NCI-H146 (cell line): Measurements from ENCODE around the gene ELAVL1.
A peak's percentile ranks its signal among the peaks of the same experiment; 100 is the strongest.
"Not testable (repeated sequence)": the region's sequence is repeated elsewhere in the genome, so short reads cannot be mapped to it uniquely, and the experiment has no call there.

Source experiments
- DNase-seq: peaks from one replicate; lab custom pipeline; 2025; lab: John Stamatoyannopoulos, UW

The ELAVL1 gene

DNA sequence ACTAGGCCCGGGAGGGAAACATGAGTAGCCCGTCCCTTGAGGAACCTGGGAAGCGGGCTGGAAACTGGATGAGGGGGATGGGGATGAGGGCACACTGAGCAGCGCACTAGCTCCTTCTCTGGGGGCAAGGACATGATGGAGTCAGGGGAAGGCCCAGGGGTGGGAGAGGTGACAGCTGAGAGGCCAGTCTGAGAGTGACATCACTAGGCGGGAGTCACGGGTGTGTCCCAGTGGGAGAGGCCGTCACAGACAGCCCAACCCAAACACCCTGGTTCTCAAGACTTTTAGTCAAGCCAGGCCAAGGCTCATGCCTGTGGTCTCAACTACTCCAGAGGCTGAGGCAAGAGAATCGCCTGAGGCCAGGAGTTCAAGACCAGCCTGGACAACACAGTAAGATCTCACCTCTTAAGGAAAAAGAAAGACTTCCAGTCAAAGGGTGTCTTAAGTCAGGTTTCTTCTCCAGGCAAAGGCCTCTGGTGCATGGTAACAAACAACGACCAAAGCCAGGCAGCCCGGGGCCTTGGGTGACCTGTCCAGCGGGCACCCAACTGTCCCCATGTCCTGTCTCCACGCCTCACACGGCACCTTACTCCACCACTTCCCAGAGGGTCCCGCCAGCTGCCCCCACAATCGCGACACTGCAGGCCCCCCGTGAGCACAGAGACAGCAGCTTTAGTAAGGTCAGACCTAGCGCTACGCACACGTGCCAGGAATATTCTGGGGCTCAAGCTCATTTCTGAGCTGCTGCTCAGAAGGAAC lies 36.5 kb downstream of the ELAVL1 start:
- DNase-seq: no peak

GRCh38 chr19:7968008-7968795 lies 37.2 kb downstream of the ELAVL1 start:
- no peak for DNase-seq

- DNase-seq: no peak
Measured at GRCh38 chr19:7965921-7966665, 39.3 kb downstream of the ELAVL1 start.

DNA sequence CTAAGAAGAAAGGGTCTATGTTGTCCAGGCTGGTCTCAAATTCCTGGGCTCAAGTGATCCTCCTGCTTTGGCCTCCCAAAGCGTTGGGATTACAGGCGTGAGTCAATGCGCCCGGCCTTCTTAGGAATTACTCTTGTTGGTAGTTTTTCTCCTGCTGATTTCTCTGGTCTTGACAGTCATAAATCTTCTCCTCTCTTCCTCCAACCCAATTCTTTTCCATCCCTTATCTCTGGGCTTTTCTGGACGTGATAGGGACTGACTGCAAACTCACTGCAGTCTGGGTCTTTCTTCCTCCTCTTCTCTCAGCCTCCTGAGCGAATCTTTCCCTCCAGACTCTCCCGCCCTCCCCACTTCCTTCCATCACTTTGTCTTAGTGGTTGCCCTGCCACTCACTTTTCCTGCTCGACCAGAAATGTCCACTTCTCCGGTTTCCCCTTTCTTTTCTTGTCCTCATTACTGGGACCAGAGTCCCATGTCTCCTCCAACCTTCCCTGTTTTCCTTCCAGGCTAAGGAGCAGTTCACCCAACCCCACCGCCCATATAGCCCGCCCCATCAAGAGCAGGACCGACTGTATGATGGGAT lies 40.1 kb downstream of the ELAVL1 start:
- no peak for DNase-seq

DNA sequence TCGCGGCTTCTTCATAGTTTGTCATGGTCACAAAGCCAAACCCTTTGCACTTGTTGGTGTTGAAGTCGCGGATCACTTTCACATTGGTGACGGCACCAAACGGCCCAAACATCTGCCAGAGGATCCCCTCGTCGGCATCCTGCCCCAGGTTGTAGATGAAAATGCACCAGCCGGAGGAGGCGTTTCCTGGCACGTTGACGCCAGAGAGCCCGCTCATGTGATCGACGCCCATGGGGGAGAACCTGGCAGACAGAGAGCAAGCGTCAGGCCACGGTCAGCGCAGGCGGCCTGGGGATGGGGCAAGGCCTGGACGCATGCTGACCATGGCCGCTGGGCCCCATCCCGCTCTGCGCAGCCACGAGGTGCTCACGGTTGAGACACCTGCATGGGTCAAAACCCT lies 41.9 kb downstream of the ELAVL1 start:
- DNase-seq: no peak

- DNase-seq: no peak
Measured at GRCh38 chr19:7962644-7963268, 42.7 kb downstream of the ELAVL1 start.

- no peak for DNase-seq
Measured at GRCh38 chr19:7961920-7962626, 43.4 kb downstream of the ELAVL1 start.

DNA sequence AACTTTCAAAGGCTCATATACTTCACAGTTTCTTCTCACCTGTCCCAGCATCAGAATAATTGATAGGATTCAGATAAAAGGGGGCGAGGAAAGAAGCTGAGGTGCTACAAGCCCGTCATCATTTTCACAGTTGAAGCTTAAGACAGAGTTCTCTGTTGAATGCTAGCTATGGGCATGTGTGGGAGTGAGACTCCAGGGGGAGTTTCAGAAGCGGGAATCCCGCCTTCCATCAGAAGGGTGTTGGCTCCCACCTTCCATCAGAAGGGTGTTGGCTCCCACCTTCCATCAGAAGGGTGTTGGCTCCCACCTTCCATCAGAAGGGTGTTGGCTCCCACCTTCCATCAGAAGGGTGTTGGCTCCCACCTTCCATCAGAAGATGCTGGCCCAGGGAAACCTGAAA lies 44.4 kb downstream of the ELAVL1 start:
- DNase-seq: not testable (repeated sequence)

GRCh38 chr19:7959211-7959610 lies 46.2 kb downstream of the ELAVL1 start:
- DNase-seq: no peak

- DNase-seq: no peak
Measured at GRCh38 chr19:7955696-7956095, 49.7 kb downstream of the ELAVL1 start.

- DNase-seq: no peak
Measured at GRCh38 chr19:7953576-7953975, 51.9 kb downstream of the ELAVL1 start.

- DNase-seq: no peak
Measured at GRCh38 chr19:7953060-7953459, 52.4 kb downstream of the ELAVL1 start.

- no peak for DNase-seq
Measured at GRCh38 chr19:7947939-7948338, 57.5 kb downstream of the ELAVL1 start.

DNA sequence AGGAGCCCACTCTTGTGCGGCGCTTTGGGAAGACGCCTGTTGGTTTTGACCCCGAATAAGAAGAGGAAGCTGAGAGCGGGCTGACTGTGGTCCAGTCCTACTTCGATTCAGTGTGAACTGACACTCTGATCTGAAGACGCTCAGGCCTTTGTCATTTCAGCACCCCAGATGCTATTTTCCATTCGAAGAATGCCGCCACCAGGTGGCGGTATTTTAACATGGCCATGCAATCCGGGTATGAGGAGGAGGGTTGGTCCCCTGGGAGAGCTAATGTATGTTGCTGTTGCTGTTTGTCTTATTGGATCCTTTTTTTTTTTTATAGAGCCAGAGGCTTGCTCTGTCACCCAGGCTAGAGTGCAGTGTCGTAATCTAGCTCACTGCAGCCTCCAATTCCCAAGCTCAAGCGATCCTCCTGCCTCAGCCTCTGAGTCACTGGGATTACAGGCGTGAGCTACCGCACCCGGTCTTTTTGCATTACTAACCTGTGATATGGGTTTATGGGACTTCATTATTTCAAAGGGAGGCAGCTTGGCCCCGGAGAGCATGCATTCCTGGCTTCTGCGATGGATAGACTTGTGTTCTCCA lies 61.2 kb downstream of the ELAVL1 start:
- DNase-seq: peak; percentile 78

- peak; percentile 98 for DNase-seq
Measured at GRCh38 chr19:7943444-7944176, 61.8 kb downstream of the ELAVL1 start, which contains the start of gene TIMM44. Gene TIMM44, minus strand, starts transcription at chr19:7943666. Its CDS starts 15 bp downstream, at chr19:7943651.

DNA sequence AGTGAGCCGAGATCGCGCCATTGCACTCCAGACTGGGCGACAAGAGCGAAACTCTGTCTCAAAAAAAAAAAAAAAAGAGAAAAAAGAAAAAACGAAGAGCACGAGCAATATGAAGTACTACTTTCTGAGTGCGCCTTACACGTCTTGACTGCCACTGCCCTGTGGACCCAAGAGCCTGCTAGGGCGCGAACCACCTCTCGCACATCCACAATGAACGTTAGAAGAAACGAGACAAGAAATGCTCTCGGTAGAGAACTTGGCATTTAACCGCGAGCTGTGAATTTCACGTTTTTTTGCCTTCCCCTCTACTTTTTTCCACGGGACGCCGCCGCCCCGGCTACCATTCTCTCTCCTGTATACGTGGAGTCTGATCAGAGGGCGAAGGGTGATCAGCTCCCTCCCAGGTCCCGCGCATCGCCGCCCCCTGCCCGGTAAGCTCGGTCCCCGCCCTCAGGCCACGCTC lies 62.4 kb downstream of the ELAVL1 start:
- DNase-seq: peak; percentile 48

DNA sequence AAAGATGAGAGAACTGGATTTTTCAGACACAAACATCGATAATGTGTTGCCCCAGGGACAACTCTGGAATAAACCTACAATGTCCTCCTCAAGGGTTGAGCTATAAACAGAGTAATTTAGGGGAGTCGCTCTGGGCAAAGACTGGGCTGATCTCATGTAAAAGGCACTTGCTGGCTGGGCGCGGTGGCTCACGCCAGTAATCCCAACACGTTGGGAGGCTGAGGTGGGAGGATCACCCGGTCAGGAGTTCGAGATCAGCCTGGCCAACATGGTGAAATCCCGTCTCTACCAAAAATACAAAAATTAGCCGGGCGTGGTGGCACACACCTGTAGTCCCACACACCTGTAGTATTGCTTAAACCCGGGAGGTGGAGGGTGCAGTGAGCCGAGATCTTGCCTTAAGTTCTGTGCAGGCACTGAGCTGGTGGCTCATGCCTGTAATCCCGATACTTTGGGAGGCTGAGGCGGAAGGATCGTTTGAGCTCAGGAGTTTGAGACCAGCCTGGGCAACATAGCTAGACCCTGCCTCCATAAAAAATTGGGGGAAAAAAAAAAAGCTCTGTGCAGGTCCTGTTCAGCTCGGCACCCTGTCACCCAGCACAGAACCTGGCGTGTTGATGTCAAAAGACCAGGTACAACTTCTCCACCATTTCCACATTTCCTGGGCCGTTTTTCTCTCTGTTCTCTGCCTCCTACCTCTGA lies 63.4 kb downstream of the ELAVL1 start:
- no peak for DNase-seq

GRCh38 chr19:7940841-7941240 lies 64.6 kb downstream of the ELAVL1 start:
- DNase-seq: no peak

- DNase-seq: no peak
Measured at GRCh38 chr19:7934766-7935165, 70.7 kb downstream of the ELAVL1 start.
